GM23248 (cell line): Measurements from ENCODE around the gene GLOD5. TPM values are rescaled to one million over a fixed set of nuclear protein-coding genes. Genes with fewer than 3 reads are reported as not detected.

Experiments
- DNase-seq: peaks from one replicate; pipeline ENCODE4 v3.0.0-alpha.2; 2015
- H2AFZ ChIP-seq: fragments of 200-600 bp; sonication (generic); 2 replicates; pipeline ENCODE4 v1.6.1; 2016; ENCODE audit warnings: antibody characterized with exemption
- H3F3A ChIP-seq: fragments of 200-600 bp; sonication (generic); 2 replicates; pipeline ENCODE4 v1.6.1; 2016; ENCODE audit warnings: mild to moderate bottlenecking, antibody characterized with exemption, mixed run types; ENCODE audit not compliant: insufficient read depth
- H3K27ac ChIP-seq: fragments of 200-600 bp; sonication (generic); 2 replicates; pipeline ENCODE4 v1.5.1; 2016; ENCODE audit warnings: mild to moderate bottlenecking
- H3K27me3 ChIP-seq: fragments of 200-600 bp; sonication (generic); replicated peaks from 2 replicates; pipeline ENCODE4 v1.6.1; 2016; ENCODE audit warnings: mild to moderate bottlenecking; ENCODE audit not compliant: insufficient read depth
- H3K36me3 ChIP-seq: fragments of 200-600 bp; sonication (generic); 2 replicates; pipeline ENCODE4 v1.6.1; 2016; ENCODE audit warnings: low read depth, mild to moderate bottlenecking
- H3K4me1 ChIP-seq: fragments of 200-600 bp; sonication (generic); 2 replicates; pipeline ENCODE4 v1.6.1; 2016; ENCODE audit warnings: mild to moderate bottlenecking; ENCODE audit not compliant: insufficient read depth
- H3K4me2 ChIP-seq: fragments of 200-600 bp; sonication (generic); one replicate; pipeline ENCODE4 v1.6.1; 2016; ENCODE audit warnings: mild to moderate bottlenecking; ENCODE audit not compliant: unreplicated experiment
- H3K4me3 ChIP-seq: fragments of 200-600 bp; sonication (generic); 2 replicates; pipeline ENCODE4 v1.5.1; 2016; ENCODE audit warnings: mild to moderate bottlenecking
- H3K79me2 ChIP-seq: fragments of 200-600 bp; sonication (generic); 2 replicates; pipeline ENCODE4 v1.6.1; 2016; ENCODE audit warnings: mild to moderate bottlenecking; ENCODE audit not compliant: insufficient read depth
- H3K9ac ChIP-seq: fragments of 200-600 bp; sonication (generic); 2 replicates; pipeline ENCODE4 v1.6.1; 2016; ENCODE audit warnings: mild to moderate bottlenecking
- H3K9me2 ChIP-seq: fragments of 200-600 bp; sonication (generic); 2 replicates; pipeline ENCODE4 v1.6.1; 2016; ENCODE audit warnings: mixed run types, mild to moderate bottlenecking, moderate library complexity; ENCODE audit not compliant: insufficient read depth
- H3K9me3 ChIP-seq: fragments of 200-600 bp; sonication (generic); one replicate; pipeline ENCODE4 v1.6.1; 2017; ENCODE audit warnings: low read depth
- H4K20me1 ChIP-seq: fragments of 200-600 bp; sonication (generic); 2 replicates; pipeline ENCODE4 v1.6.0; 2016; ENCODE audit not compliant: insufficient read depth
- EZH2 ChIP-seq: fragments of 200-600 bp; sonication (generic); IDR thresholded peaks from 2 replicates; pipeline ENCODE4 v1.6.1; 2018; ENCODE audit warnings: antibody characterized with exemption, mild to moderate bottlenecking; ENCODE audit not compliant: insufficient read depth, poor library complexity, severe bottlenecking
- EZH2phosphoT487 ChIP-seq: fragments of 200-600 bp; sonication (generic); IDR thresholded peaks from 2 replicates; pipeline ENCODE4 v1.6.1; 2018; ENCODE audit warnings: antibody characterized with exemption, moderate library complexity, mild to moderate bottlenecking, low read depth; ENCODE audit not compliant: insufficient read depth
- WGBS, 2 experiments: methylation state at CpG; one replicate each; pipeline ENCODE4 v1.1.6; 2015 to 2017; ENCODE audit warnings: low lambda C conversion rate in 2 of 2, low coverage in 1 of 2; ENCODE audit errors: missing lambda C conversion rate in 2 of 2; 5-methylcytosine and 5-hydroxymethylcytosine counted together
- in situ Hi-C: fragments of 300-500 bp; cut with MboI; formaldehyde crosslinking; loops from 2 replicates; pipeline ENCODE4 v1.15.0; 2020
- polyA plus RNA-seq: library from polyadenylated mRNA; unstranded; fragments of >200 nt; fragmentation: Nextera tagmentation; extraction: Ambion mirVana; gene quantifications from 2 replicates; pipeline ENCODE4 v1.2.1, GENCODE V29; 2016
- total RNA-seq: library from RNA; depleted of rRNA; stranded (reverse); fragments of >200 nt; shearing (Covaris generic); gene quantifications from 2 replicates; pipeline ENCODE4 v1.2.3, GENCODE V29; 2014

The GLOD5 gene
- total and polyA plus RNA-seq, 2 experiments from 2014 or later, result not detected

- H3K27me3 ChIP-seq, result no peaks in the 10 kb centered on the region
- H3K9ac ChIP-seq, result no peak overlapping the region
- H3K79me2 ChIP-seq, result no peaks in the 10 kb centered on the region
- H3K27ac ChIP-seq, result no peak overlapping the region
- WGBS, 2 experiments, result 62 to 77% methylated on average over 8 to 11 of the region's 11 CpGs
- no peaks in the 10 kb centered on the region for H3K4me1 ChIP-seq
- no peak overlapping the region for H3K4me3 ChIP-seq
- TF ChIP-seq EZH2, result no peak
- no peak for TF ChIP-seq EZH2phosphoT487
- no peaks in the 10 kb centered on the region for H3F3A ChIP-seq
- no peaks in the 10 kb centered on the region for H3K9me3 ChIP-seq
- H3K36me3 ChIP-seq, result no peaks in the 10 kb centered on the region
- no peak overlapping the region for H3K4me2 ChIP-seq
- H3K9me2 ChIP-seq, result no peaks in the 10 kb centered on the region
- no peak overlapping the region for H2AFZ ChIP-seq
- no peak for DNase-seq
- in situ Hi-C loops, result no loop called here
- H4K20me1 ChIP-seq, result no peaks in the 10 kb centered on the region
Observed at GRCh38 chrX:48791063-48791820, 29.7 kb downstream of the GLOD5 start.

GRCh38 chrX:48792219-48792618 lies 30.7 kb downstream of the GLOD5 start:
- in situ Hi-C loops, result no loop called here
- Histone ChIP-seq H3K4me2 (no peak overlapping the region), H3K36me3 (no peaks in the 10 kb centered on the region), H3K9me3 (no peaks in the 10 kb centered on the region), H4K20me1 (no peaks in the 10 kb centered on the region), H2AFZ (no peak overlapping the region), H3K79me2 (no peaks in the 10 kb centered on the region), H3F3A (no peaks in the 10 kb centered on the region), H3K4me3 (no peak overlapping the region), H3K9me2 (no peaks in the 10 kb centered on the region), H3K27me3 (no peaks in the 10 kb centered on the region), H3K4me1 (no peaks in the 10 kb centered on the region), H3K27ac (no peak overlapping the region), H3K9ac (no peak overlapping the region)
- DNase-seq, result no peak
- TF ChIP-seq EZH2phosphoT487 (no peak), EZH2 (no peak)
- WGBS, 2 experiments, result 37 to 56% methylated on average over 4 to 7 of the region's 7 CpGs

- Histone ChIP-seq H3K27me3 (no peaks in the 10 kb centered on the region), H4K20me1 (no peaks in the 10 kb centered on the region), H3K4me2 (no peak overlapping the region), H2AFZ (no peak overlapping the region), H3K79me2 (no peaks in the 10 kb centered on the region), H3F3A (no peaks in the 10 kb centered on the region), H3K9me3 (no peaks in the 10 kb centered on the region), H3K4me1 (no peaks in the 10 kb centered on the region), H3K9me2 (no peaks in the 10 kb centered on the region), H3K4me3 (no peak overlapping the region), H3K9ac (no peak overlapping the region), H3K27ac (no peak overlapping the region), H3K36me3 (no peaks in the 10 kb centered on the region)
- in situ Hi-C loops, result no loop called here
- DNase-seq, result no peak
- WGBS, 2 experiments, result 96 to 100% methylated on average over 2 of the region's 4 CpGs
- no peak for TF ChIP-seq EZH2
- TF ChIP-seq EZH2phosphoT487, result no peak
Observed at GRCh38 chrX:48793935-48794334, 32.4 kb downstream of the GLOD5 start.

GRCh38 chrX:48794340-48794910 lies 32.9 kb downstream of the GLOD5 start:
- H3K27me3 ChIP-seq, result no peaks in the 10 kb centered on the region
- H3K4me1 ChIP-seq, result no peaks in the 10 kb centered on the region
- no peaks in the 10 kb centered on the region for H3K9me3 ChIP-seq
- DNase-seq, result no peak
- no peaks in the 10 kb centered on the region for H3K79me2 ChIP-seq
- 69 to 75% methylated on average over 12 of the region's 12 CpGs for WGBS, 2 experiments
- no peaks in the 10 kb centered on the region for H4K20me1 ChIP-seq
- no peaks in the 10 kb centered on the region for H3K9me2 ChIP-seq
- H3K4me3 ChIP-seq, result no peak overlapping the region
- no peak for TF ChIP-seq EZH2
- no peak for TF ChIP-seq EZH2phosphoT487
- in situ Hi-C loops, result no loop called here
- no peaks in the 10 kb centered on the region for H3K36me3 ChIP-seq
- H3K27ac ChIP-seq, result no peak overlapping the region
- no peak overlapping the region for H3K9ac ChIP-seq
- no peak overlapping the region for H2AFZ ChIP-seq
- H3K4me2 ChIP-seq, result no peak overlapping the region
- no peaks in the 10 kb centered on the region for H3F3A ChIP-seq
